Glutamatergic neuron (in vitro differentiated cells): ENCODE results near the gene EZR. TPM values are rescaled to one million over a fixed set of nuclear protein-coding genes. Genes with fewer than 3 reads are reported as not detected.

Experiments
- DNase-seq: peaks from one replicate; pipeline ENCODE4 v3.0.0; 2022
- H3K27ac Mint-ChIP-seq: one replicate; pipeline ENCODE4 v1.8.0; 2020; ENCODE audit warnings: mild to moderate bottlenecking, mixed read lengths, inconsistent platforms; ENCODE audit not compliant: unreplicated experiment
- H3K27me3 Mint-ChIP-seq: one replicate; pipeline ENCODE4 v1.8.0; 2020; ENCODE audit warnings: mild to moderate bottlenecking, moderate library complexity, mixed read lengths, inconsistent platforms; ENCODE audit not compliant: unreplicated experiment
- H3K36me3 Mint-ChIP-seq: one replicate; pipeline ENCODE4 v1.8.0; 2020; ENCODE audit warnings: mild to moderate bottlenecking, mixed read lengths, inconsistent platforms; ENCODE audit not compliant: unreplicated experiment
- H3K4me1 Mint-ChIP-seq: one replicate; pipeline ENCODE4 v1.8.0; 2020; ENCODE audit warnings: mild to moderate bottlenecking, low read depth, mixed read lengths, inconsistent platforms; ENCODE audit not compliant: unreplicated experiment
- H3K4me3 Mint-ChIP-seq: one replicate; pipeline ENCODE4 v1.8.0; 2020; ENCODE audit warnings: mild to moderate bottlenecking, mixed read lengths, inconsistent platforms; ENCODE audit not compliant: unreplicated experiment
- H3K9me3 Mint-ChIP-seq: one replicate; pipeline ENCODE4 v1.8.0; 2020; ENCODE audit warnings: mild to moderate bottlenecking, moderate library complexity, mixed read lengths, inconsistent platforms; ENCODE audit not compliant: unreplicated experiment
- CTCF ChIP-seq: fragments of 200-600 bp; sonication (generic); IDR thresholded peaks from one replicate; pipeline ENCODE4 v1.5.0; 2021; ENCODE audit not compliant: partially characterized antibody, unreplicated experiment
- total RNA-seq: library from RNA; stranded (reverse); fragmentation: NEBNext Ultra II Directional; extraction: Animal tissue kit (Norgen Biotek cat#: 25700); gene quantifications from one replicate; pipeline ENCODE4 v1.2.1, GENCODE V29; 2021; ENCODE audit not compliant: unreplicated experiment

The EZR gene
- total RNA-seq, 1 donor from 2014 or later, result 272 TPM

- peaks cover 75% of the 10 kb centered on the region for H3K4me1 Mint-ChIP-seq
- H3K4me3 Mint-ChIP-seq, result peak overlapping the region; percentile 97
- peak overlapping the region; percentile 53 for H3K27ac Mint-ChIP-seq
- no peak for DNase-seq
- peaks cover 10% of the 10 kb centered on the region for H3K27me3 Mint-ChIP-seq
- H3K9me3 Mint-ChIP-seq, result peaks cover 18% of the 10 kb centered on the region
- TF ChIP-seq CTCF, result no peak
- H3K36me3 Mint-ChIP-seq, result peaks cover 10% of the 10 kb centered on the region
These were observed 6.1 kb downstream of the EZR start for GRCh38 chr6:158813032-158813431.

- no peak for DNase-seq
- peaks cover 76% of the 10 kb centered on the region for H3K4me1 Mint-ChIP-seq
- H3K27me3 Mint-ChIP-seq, result peaks cover 9% of the 10 kb centered on the region
- peak overlapping the region; percentile 53 for H3K27ac Mint-ChIP-seq
- H3K36me3 Mint-ChIP-seq, result peaks cover 6% of the 10 kb centered on the region
- H3K4me3 Mint-ChIP-seq, result peak overlapping the region; percentile 97
- H3K9me3 Mint-ChIP-seq, result peaks cover 14% of the 10 kb centered on the region
- TF ChIP-seq CTCF, result no peak
These were observed 6.6 kb downstream of the EZR start for GRCh38 chr6:158812611-158813010.

GRCh38 chr6:158810155-158811095 is 8.7 kb downstream of the EZR start:
- Mint-ChIP-seq H3K4me1 (peaks cover 81% of the 10 kb centered on the region), H3K27me3 (peaks cover 4% of the 10 kb centered on the region), H3K36me3 (no peaks in the 10 kb centered on the region), H3K9me3 (peaks cover 10% of the 10 kb centered on the region), H3K27ac (peak overlapping the region; percentile 89), H3K4me3 (peak overlapping the region; percentile 73)
- TF ChIP-seq CTCF, result no peak
- DNase-seq, result no peak

- H3K9me3 Mint-ChIP-seq, result peaks cover 10% of the 10 kb centered on the region
- peaks cover 80% of the 10 kb centered on the region for H3K4me1 Mint-ChIP-seq
- DNase-seq, result no peak
- H3K27ac Mint-ChIP-seq, result peak overlapping the region; percentile 52
- peak overlapping the region; percentile 26 for H3K4me3 Mint-ChIP-seq
- no peak for TF ChIP-seq CTCF
- peaks cover 7% of the 10 kb centered on the region for H3K27me3 Mint-ChIP-seq
- no peaks in the 10 kb centered on the region for H3K36me3 Mint-ChIP-seq
These were observed 10.1 kb downstream of the EZR start for GRCh38 chr6:158808941-158809678.
